Heart left ventricle (tissue), 13 donors: ENCODE results near the gene LNX1.

Experiments used
- CTCF ChIP-seq, 12 donors: fragments of 200-600 bp; sonication (generic) in 4 of 12; IDR thresholded peaks; one replicate each; pipeline versions ENCODE4 v1.5.0 to v1.8.0; 2018 to 2022; ENCODE audit warnings: antibody characterized with exemption in 12 of 12, mild to moderate bottlenecking in 5 of 12
- POLR2A ChIP-seq, 2 donors: fragments of 450-650 bp; IDR thresholded peaks; one replicate each; pipeline ENCODE4 v1.6.1; 2017; ENCODE audit warnings: antibody characterized with exemption in 2 of 2, mild to moderate bottlenecking in 2 of 2, moderate library complexity in 2 of 2
- donor health status: ischemic (EF 13 %, LVEDD 7.1; RV severe dilation, severe dysfunction).
- donor health status: DM: no; HTN: yes; CAD: no.
- donor health status: DM: no; HTN: no; CAD: no.
- donor health status: ischemic (EF 25% LVEDD 6.9; RV normal size, moderate dysfunction).
- donor health status: ischemic (EF 25% LVEDD 5.7; RV mildly dilated, moderate dysfunction).
- donor health status: ischemic (EF 35%, LVEDD 5.7; RV mildly dilated, moderate dysfunction).
- donor health status: nonischemic (EF 11% LVEDD 7.7; RV severe dilation, severe dysfunction).
- donor health status: DM: yes; HTN: yes; CAD: no.
- donor health status: PGD.
- donor health status: ischemic (EF 29% LVEDD 5.4; RV normal size, mild dysfunction).
- donor health status: nonischemic (EF 23%, LVEDD 6.1; RV moderate dilation, normal function).

DNA sequence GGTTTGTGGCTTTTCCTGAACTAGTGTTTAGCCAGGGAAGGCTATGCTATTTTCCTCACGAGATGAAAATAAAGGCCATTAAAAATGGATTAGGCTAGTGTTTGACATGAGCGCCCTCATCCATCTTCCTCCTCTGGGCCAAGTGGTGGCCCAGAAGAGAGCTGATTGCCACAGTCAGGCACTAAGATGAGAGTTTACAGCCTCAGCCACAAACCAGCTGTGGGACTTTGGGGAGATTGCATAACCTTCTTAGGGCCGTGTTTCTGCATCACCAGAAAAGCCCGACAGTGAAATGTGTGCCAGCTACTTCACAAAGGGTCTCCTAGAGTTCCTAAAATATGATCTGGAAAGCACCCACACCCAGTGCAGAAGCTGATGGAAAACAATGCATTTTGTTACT lies 42.3 kb upstream of the LNX1 start:
- no peak for TF ChIP-seq CTCF (IDR thresholded peaks at IDR 0.05)
- TF ChIP-seq POLR2A (IDR thresholded peaks at IDR 0.05) = no peak
